Epidermal melanocyte (primary cell): Measurements from ENCODE around the gene LGI4.
"Not testable (repeated sequence)": the region's sequence is repeated elsewhere in the genome, so short reads cannot be mapped to it uniquely, and the experiment has no call there.

Experiments
- DNase-seq: peaks from one replicate; pipeline ENCODE4 v3.0.0; 2011; ENCODE audit warnings: low spot score; ENCODE audit not compliant: insufficient read length

LGI4 gene

GRCh38 chr19:35141837-35142605, 7.2 kb upstream of the LGI4 start:
- no peak for DNase-seq

- peak; percentile 98 for DNase-seq
Measured at GRCh38 chr19:35140962-35141836, 6.3 kb upstream of the LGI4 start.

GRCh38 chr19:35140207-35140961, 5.5 kb upstream of the LGI4 start:
- no peak for DNase-seq

GRCh38 chr19:35138305-35138892, 3.5 kb upstream of the LGI4 start, which contains the start of gene FXYD1:
Gene FXYD1, plus strand, starts transcription at chr19:35138824. Its CDS starts 1,256 bp downstream, at chr19:35140080.
- no peak for DNase-seq

GRCh38 chr19:35136977-35137702, 2.3 kb upstream of the LGI4 start:
- no peak for DNase-seq

GRCh38 chr19:35136231-35136630, 1.4 kb upstream of the LGI4 start:
- no peak for DNase-seq

- DNase-seq: peak; percentile 98
Measured at GRCh38 chr19:35135389-35135909, 590 bp upstream of the LGI4 start.

- DNase-seq: no peak
Measured at GRCh38 chr19:35133826-35134225, 1.0 kb downstream of the LGI4 start.

GRCh38 chr19:35132254-35132653, 2.6 kb downstream of the LGI4 start:
- no peak for DNase-seq

GRCh38 chr19:35130761-35131720, 3.8 kb downstream of the LGI4 start:
- DNase-seq: no peak

GRCh38 chr19:35129724-35130274, 5.1 kb downstream of the LGI4 start:
- DNase-seq: not testable (repeated sequence)

GRCh38 chr19:35128398-35129057, 6.3 kb downstream of the LGI4 start:
- DNase-seq: no peak

- no peak for DNase-seq
Measured at GRCh38 chr19:35127871-35128270, 7.0 kb downstream of the LGI4 start.

GRCh38 chr19:35126624-35126959, 8.3 kb downstream of the LGI4 start:
- DNase-seq: no peak

- DNase-seq: no peak
Measured at GRCh38 chr19:35125749-35126623, 8.9 kb downstream of the LGI4 start.

GRCh38 chr19:35125270-35125717, 9.6 kb downstream of the LGI4 start:
- no peak for DNase-seq
